Keratinocyte (primary cell): ENCODE data around the gene NDP. TPM values are rescaled to one million over a fixed set of nuclear protein-coding genes. Genes with fewer than 3 reads are reported as not detected.

Source experiments
- DNase-seq: peaks from one replicate; pipeline ENCODE4 v3.0.0-alpha.2; 2011; ENCODE audit warnings: low read depth, missing footprints, low spot score
- FAIRE-seq: peaks from 2 replicates; lab custom pipeline; 2011; peaks lifted over from hg19 to GRCh38; lab: Jason Lieb, UNC
- H2AFZ ChIP-seq: 2 replicates; pipeline ENCODE4 v1.6.0; 2012; ENCODE audit warnings: low read length, control low read depth, inconsistent platforms; ENCODE audit not compliant: control insufficient read depth
- H3K27ac ChIP-seq: 2 replicates; pipeline ENCODE4 v1.5.1; 2011; ENCODE audit warnings: low read length; ENCODE audit not compliant: control insufficient read depth, insufficient read depth
- H3K27me3 ChIP-seq: 3 replicates; pipeline ENCODE4 v1.6.0; 2011; ENCODE audit warnings: low read length; ENCODE audit not compliant: control insufficient read depth, insufficient read depth; ENCODE audit errors: extremely low read depth
- H3K36me3 ChIP-seq, 2 experiments: 2 replicates in 1 of 2; 3 replicates in 1 of 2; pipeline ENCODE4 v1.5.1; 2011; ENCODE audit warnings: low read length in 2 of 2, mild to moderate bottlenecking in 1 of 2; ENCODE audit not compliant: control insufficient read depth in 2 of 2, insufficient read depth in 2 of 2; ENCODE audit errors: extremely low read depth in 1 of 2
- H3K4me1 ChIP-seq: 3 replicates; pipeline ENCODE4 v1.5.1; 2011; ENCODE audit warnings: low read length; ENCODE audit not compliant: control insufficient read depth, insufficient read depth; ENCODE audit errors: extremely low read depth
- H3K4me2 ChIP-seq: 3 replicates; pipeline ENCODE4 v1.6.0; 2011; ENCODE audit warnings: low read depth, low read length; ENCODE audit not compliant: control insufficient read depth, insufficient read depth; ENCODE audit errors: extremely low read depth
- H3K4me3 ChIP-seq, 3 experiments: fragments of 200-600 bp in 1 of 3; sonication (generic) in 1 of 3; 2 replicates in 2 of 3; 3 replicates in 1 of 3; pipeline ENCODE4 v1.5.1; 2011 to 2016; ENCODE audit warnings: low read length in 3 of 3, mild to moderate bottlenecking in 3 of 3, control low read depth in 2 of 3, inconsistent platforms in 1 of 3, low read depth in 1 of 3, mixed read lengths in 1 of 3, mixed run types in 1 of 3, moderate library complexity in 1 of 3; ENCODE audit not compliant: control insufficient read depth in 2 of 3, insufficient read depth in 2 of 3; ENCODE audit errors: extremely low read depth in 1 of 3
- H3K79me2 ChIP-seq: 2 replicates; pipeline ENCODE4 v1.6.0; 2012; ENCODE audit warnings: low read length; ENCODE audit not compliant: control insufficient read depth, insufficient read depth
- H3K9ac ChIP-seq: 3 replicates; pipeline ENCODE4 v1.6.0; 2011; ENCODE audit warnings: low read length; ENCODE audit not compliant: control insufficient read depth, insufficient read depth; ENCODE audit errors: extremely low read depth
- H3K9me1 ChIP-seq: 3 replicates; pipeline ENCODE4 v1.6.0; 2011; ENCODE audit warnings: low read length; ENCODE audit not compliant: control insufficient read depth, insufficient read depth; ENCODE audit errors: extremely low read depth
- H3K9me3 ChIP-seq: 2 replicates; pipeline ENCODE4 v1.5.1; 2012; ENCODE audit warnings: low read depth, low read length; ENCODE audit not compliant: control insufficient read depth
- H4K20me1 ChIP-seq: 3 replicates; pipeline ENCODE4 v1.6.0; 2011; ENCODE audit warnings: low read length; ENCODE audit not compliant: control insufficient read depth, insufficient read depth; ENCODE audit errors: extremely low read depth
- CTCF ChIP-seq, 3 experiments: IDR thresholded peaks in 1 of 3; conservative IDR thresholded peaks in 1 of 3; optimal IDR thresholded peaks in 1 of 3; 2 replicates in 2 of 3; 3 replicates in 1 of 3; pipeline versions ENCODE3 to v1.5.1; 2011; ENCODE audit warnings: low read length in 3 of 3, mild to moderate bottlenecking in 3 of 3, moderate library complexity in 2 of 3, control low read depth in 1 of 3, inconsistent platforms in 1 of 3; ENCODE audit not compliant: insufficient read depth in 2 of 3; ENCODE audit errors: extremely low read depth in 1 of 3
- EZH2 ChIP-seq: IDR thresholded peaks from one replicate; pipeline ENCODE4 v1.6.1; 2012; ENCODE audit warnings: inconsistent platforms, mild to moderate bottlenecking, low read length, moderate library complexity
- dilution Hi-C: fragments of 300-500 bp; cut with MboI; formaldehyde crosslinking; loops from one replicate; pipeline ENCODE4 v1.7.0; 2020; ENCODE audit warnings: low sequenced_read_pairs; ENCODE audit not compliant: extremely low pct_ligation_motif_present
- polyA plus RNA-seq, 5 experiments: library from polyadenylated mRNA; depleted of rRNA in 3 of 5; stranded (reverse) in 3 of 5; stranded (forward) in 1 of 5; unstranded in 1 of 5; fragments of >200 nt; gene quantifications; 1 replicate in 1 of 5; 2 replicates in 3 of 5; 3 replicates in 1 of 5; pipeline versions ENCODE4 v1.2.1 to v1.2.3, GENCODE V29; 2011 to 2012; ENCODE audit warnings: missing spikeins in 2 of 5, low read depth in 1 of 5, low replicate concordance in 1 of 5

NDP gene
- polyA plus RNA-seq, 1 donor (not counting 4 experiments of a cell fraction or from before 2014, with no cell fraction given): not detected

DNA sequence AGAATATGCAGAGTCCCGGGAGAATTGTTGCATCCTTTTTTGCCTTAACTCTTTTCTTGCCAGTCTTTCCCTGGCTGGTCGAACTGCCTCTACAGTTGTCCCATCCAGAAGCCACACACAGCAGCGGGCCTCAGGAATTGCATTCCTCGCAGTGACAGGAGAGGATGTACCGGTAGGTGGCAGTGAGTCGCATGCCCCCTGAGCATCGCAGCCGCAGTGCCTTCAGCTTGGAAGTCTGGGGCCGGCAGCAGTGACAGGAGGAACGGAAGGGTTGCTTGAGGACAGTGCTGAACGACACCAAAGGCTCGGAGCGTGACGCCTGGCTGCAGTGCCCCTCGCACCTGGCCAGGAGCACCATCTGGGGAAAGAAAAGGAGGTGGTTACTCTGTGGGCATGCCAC is 23.5 kb downstream of the NDP start:
- Histone ChIP-seq H4K20me1 (no peaks in the 10 kb centered on the region), H3K79me2 (no peaks in the 10 kb centered on the region), H3K36me3 (no peaks in the 10 kb centered on the region), H2AFZ (no peak overlapping the region), H3K9me3 (no peaks in the 10 kb centered on the region), H3K4me2 (no peak overlapping the region), H3K9me1 (no peaks in the 10 kb centered on the region), H3K27me3 (no peaks in the 10 kb centered on the region), H3K4me3 (no peak overlapping the region), H3K27ac (no peak overlapping the region), H3K9ac (no peak overlapping the region), H3K4me1 (no peaks in the 10 kb centered on the region)
- DNase-seq (no peak), FAIRE-seq (no peak)
- TF ChIP-seq CTCF (optimal IDR thresholded peaks at IDR 0.05 in 1 of 3, IDR thresholded peaks at IDR 0.05 in 1 of 3, conservative IDR thresholded peaks at IDR 0.05 in 1 of 3; ENCODE audit: extremely low read depth in 1 of 3, insufficient read depth in 2 of 3, low read length in 3 of 3): peak in 1 of 3 experiments; percentile 65
- TF ChIP-seq EZH2: no peak
- dilution Hi-C loops: no loop called here

- dilution Hi-C loops: no loop called here
- no peak overlapping the region for H3K9ac ChIP-seq
- DNase-seq: no peak
Observed at GRCh38 chrX:43940816-43941474, 32.2 kb downstream of the NDP start.

More at GRCh38 chrX:43940816-43941474, 32.2 kb downstream of the NDP start:
- no peak for FAIRE-seq
- H2AFZ ChIP-seq: peak overlapping the region; percentile 10
- H3K79me2 ChIP-seq: no peaks in the 10 kb centered on the region
- no peak overlapping the region for H3K4me2 ChIP-seq
- no peaks in the 10 kb centered on the region for H3K9me3 ChIP-seq
- no peak overlapping the region for H3K27ac ChIP-seq
- H3K9me1 ChIP-seq: no peaks in the 10 kb centered on the region
- H3K27me3 ChIP-seq: peaks cover 3% of the 10 kb centered on the region
- no peaks in the 10 kb centered on the region for H4K20me1 ChIP-seq
- H3K36me3 ChIP-seq: no peaks in the 10 kb centered on the region
- H3K4me1 ChIP-seq: peaks cover 7% of the 10 kb centered on the region
- TF ChIP-seq EZH2 (no peak), CTCF (optimal IDR thresholded peaks at IDR 0.05 in 1 of 3, IDR thresholded peaks at IDR 0.05 in 1 of 3, conservative IDR thresholded peaks at IDR 0.05 in 1 of 3; ENCODE audit: extremely low read depth in 1 of 3, insufficient read depth in 2 of 3, low read length in 3 of 3) (no peak)
- H3K4me3 ChIP-seq: no peak overlapping the region
